Loucy (cell line): ENCODE data around the gene VIPR2.

Source experiments
- CTCF ChIP-seq: fragments of 200-600 bp; sonication (generic); conservative IDR thresholded peaks from 2 replicates; pipeline ENCODE4 v1.5.1; 2014; ENCODE audit warnings: mild to moderate bottlenecking, antibody characterized with exemption, low read length
- EZH2phosphoT487 ChIP-seq: fragments of 200-600 bp; IDR thresholded peaks from 2 replicates; pipeline ENCODE4 v1.6.1; 2018; ENCODE audit warnings: antibody characterized with exemption, mild to moderate bottlenecking, moderate library complexity, borderline replicate concordance

GRCh38 chr7:158997110-158997453 lies 147.6 kb downstream of the VIPR2 start:
- TF ChIP-seq CTCF (no peak), EZH2phosphoT487 (no peak)
